ENCODE data around the gene OSBPL2. TPM values are rescaled to one million over a fixed set of nuclear protein-coding genes. Genes with fewer than 3 reads are reported as not detected.

The OSBPL2 gene
- total RNA-seq, 5 donors from 2014 or later (not counting 1 experiment from before 2014, with no cell fraction given), result 57.0 to 70.1 (median 63.0) TPM

GRCh38 chr20:62263396-62263795, 25.1 kb downstream of the OSBPL2 start:
- WGBS (ENCODE audit: insufficient coverage), result 94% methylated on average over 5 of the region's 14 CpGs
- no peaks in the 10 kb centered on the region for H3K4me1 ChIP-seq (ENCODE audit: control insufficient read depth in 1 of 2, extremely low read depth in 1 of 2, insufficient read depth in 2 of 2, low read length in 2 of 2)
- H3K9me3 ChIP-seq, result no peaks in the 10 kb centered on the region
- ATAC-seq (replicated peaks in 1 of 4) (no peak), DNase-seq (no peak)
- CTCF ChIA-PET, result no interaction called here
- H3K4me1 Mint-ChIP-seq, result no peaks in the 10 kb centered on the region
- no peak overlapping the region for H3K4me3 ChIP-seq (ENCODE audit: control insufficient read depth in 1 of 2, extremely low read depth in 1 of 2, low read length in 1 of 2)
- POLR2A ChIA-PET, result no interaction called here
- no peak overlapping the region for H3K4me3 Mint-ChIP-seq
- H3K36me3 Mint-ChIP-seq, result peaks cover 49% of the 10 kb centered on the region
- H3K36me3 ChIP-seq (ENCODE audit: control insufficient read depth in 2 of 2, extremely low read depth in 1 of 2, insufficient read depth in 1 of 2, low read length in 1 of 2), result peaks cover 36 to 82% of the 10 kb centered on the region in 2 donors
- H3K9me3 Mint-ChIP-seq, result no peaks in the 10 kb centered on the region
- no peaks in the 10 kb centered on the region for H3K27me3 ChIP-seq (replicated peaks in 1 of 2; ENCODE audit: control insufficient read depth in 2 of 2, extremely low read depth in 1 of 2, insufficient read depth in 2 of 2, low read length in 1 of 2)
- H3K27ac ChIP-seq (ENCODE audit: low read length), result no peak overlapping the region
- H3K27me3 Mint-ChIP-seq, result no peaks in the 10 kb centered on the region
- no peak overlapping the region for H3K27ac Mint-ChIP-seq

- CTCF ChIA-PET, result no interaction called here
- H3K27ac ChIP-seq (ENCODE audit: low read length), result no peak overlapping the region
- no peaks in the 10 kb centered on the region for H3K4me1 Mint-ChIP-seq
- H3K4me1 ChIP-seq (ENCODE audit: control insufficient read depth in 1 of 2, extremely low read depth in 1 of 2, insufficient read depth in 2 of 2, low read length in 2 of 2), result no peaks in the 10 kb centered on the region
- H3K27me3 ChIP-seq (replicated peaks in 1 of 2; ENCODE audit: control insufficient read depth in 2 of 2, extremely low read depth in 1 of 2, insufficient read depth in 2 of 2, low read length in 1 of 2), result no peaks in the 10 kb centered on the region
- DNase-seq (no peak), ATAC-seq (replicated peaks in 1 of 4) (no peak)
- no peaks in the 10 kb centered on the region for H3K9me3 ChIP-seq
- WGBS (ENCODE audit: insufficient coverage), result no CpG with 5 or more reads among the region's 1 CpG
- peaks cover 40 to 69% of the 10 kb centered on the region in 2 donors for H3K36me3 ChIP-seq (ENCODE audit: control insufficient read depth in 2 of 2, extremely low read depth in 1 of 2, insufficient read depth in 1 of 2, low read length in 1 of 2)
- H3K36me3 Mint-ChIP-seq, result peaks cover 43% of the 10 kb centered on the region
- H3K9me3 Mint-ChIP-seq, result no peaks in the 10 kb centered on the region
- no peak overlapping the region for H3K4me3 Mint-ChIP-seq
- H3K27ac Mint-ChIP-seq, result no peak overlapping the region
- no peak overlapping the region for H3K4me3 ChIP-seq (ENCODE audit: control insufficient read depth in 1 of 2, extremely low read depth in 1 of 2, low read length in 1 of 2)
- POLR2A ChIA-PET, result no interaction called here
- no peaks in the 10 kb centered on the region for H3K27me3 Mint-ChIP-seq
Observed at GRCh38 chr20:62265365-62265764, 27.0 kb downstream of the OSBPL2 start.

GRCh38 chr20:62266340-62266739, 28.0 kb downstream of the OSBPL2 start:
- Mint-ChIP-seq H3K36me3 (peaks cover 39% of the 10 kb centered on the region), H3K27me3 (no peaks in the 10 kb centered on the region), H3K27ac (no peak overlapping the region), H3K4me3 (no peak overlapping the region), H3K9me3 (no peaks in the 10 kb centered on the region), H3K4me1 (no peaks in the 10 kb centered on the region)
- Histone ChIP-seq H3K4me1 (ENCODE audit: control insufficient read depth in 1 of 2, extremely low read depth in 1 of 2, insufficient read depth in 2 of 2, low read length in 2 of 2) (no peaks in the 10 kb centered on the region), H3K36me3 (ENCODE audit: control insufficient read depth in 2 of 2, extremely low read depth in 1 of 2, insufficient read depth in 1 of 2, low read length in 1 of 2) (peaks cover 34 to 60% of the 10 kb centered on the region in 2 donors), H3K9me3 (no peaks in the 10 kb centered on the region), H3K27me3 (replicated peaks in 1 of 2; ENCODE audit: control insufficient read depth in 2 of 2, extremely low read depth in 1 of 2, insufficient read depth in 2 of 2, low read length in 1 of 2) (no peaks in the 10 kb centered on the region), H3K4me3 (ENCODE audit: control insufficient read depth in 1 of 2, extremely low read depth in 1 of 2, low read length in 1 of 2) (no peak overlapping the region), H3K27ac (ENCODE audit: low read length) (no peak overlapping the region)
- 98% methylated on average over 7 of the region's 10 CpGs for WGBS (ENCODE audit: insufficient coverage)
- DNase-seq (peak in 2 of 35 experiments; percentile 3 to 8), ATAC-seq (replicated peaks in 1 of 4) (no peak)
- ChIA-PET CTCF (no interaction called here), POLR2A (no interaction called here)

GRCh38 chr20:62266851-62267250, 28.5 kb downstream of the OSBPL2 start:
- peaks cover 34% of the 10 kb centered on the region for H3K36me3 Mint-ChIP-seq
- WGBS (ENCODE audit: insufficient coverage), result 95% methylated on average over 4 of the region's 13 CpGs

GRCh38 chr20:62267543-62267942, 29.2 kb downstream of the OSBPL2 start:
- Histone ChIP-seq H3K27ac (ENCODE audit: low read length) (no peak overlapping the region), H3K4me3 (ENCODE audit: control insufficient read depth in 1 of 2, extremely low read depth in 1 of 2, low read length in 1 of 2) (no peak overlapping the region), H3K4me1 (ENCODE audit: control insufficient read depth in 1 of 2, extremely low read depth in 1 of 2, insufficient read depth in 2 of 2, low read length in 2 of 2) (no peaks in the 10 kb centered on the region), H3K9me3 (no peaks in the 10 kb centered on the region), H3K36me3 (ENCODE audit: control insufficient read depth in 2 of 2, extremely low read depth in 1 of 2, insufficient read depth in 1 of 2, low read length in 1 of 2) (peaks cover 23 to 61% of the 10 kb centered on the region in 2 donors), H3K27me3 (replicated peaks in 1 of 2; ENCODE audit: control insufficient read depth in 2 of 2, extremely low read depth in 1 of 2, insufficient read depth in 2 of 2, low read length in 1 of 2) (no peaks in the 10 kb centered on the region)
- DNase-seq (no peak), ATAC-seq (replicated peaks in 1 of 4) (no peak)
- H3K9me3 Mint-ChIP-seq, result no peaks in the 10 kb centered on the region
- peaks cover 31% of the 10 kb centered on the region for H3K36me3 Mint-ChIP-seq
- H3K27me3 Mint-ChIP-seq, result no peaks in the 10 kb centered on the region
- no peak overlapping the region for H3K4me3 Mint-ChIP-seq
- H3K27ac Mint-ChIP-seq, result no peak overlapping the region
- 98% methylated on average over 5 of the region's 10 CpGs for WGBS (ENCODE audit: insufficient coverage)
- no peaks in the 10 kb centered on the region for H3K4me1 Mint-ChIP-seq
- CTCF ChIA-PET, result no interaction called here
- POLR2A ChIA-PET, result interaction anchor here in 1 of 2 donors (0.7 kb wide), 1 partner anchor 157 kb away, joined by 6 read pairs; no protein-coding TSS in a partner anchor

More at GRCh38 chr20:62266851-62267250, 28.5 kb downstream of the OSBPL2 start:
- Mint-ChIP-seq H3K9me3 (no peaks in the 10 kb centered on the region), H3K27ac (peak overlapping the region in 1 of 2 donors; percentile 44), H3K27me3 (no peaks in the 10 kb centered on the region), H3K4me1 (no peaks in the 10 kb centered on the region), H3K4me3 (no peak overlapping the region)
- POLR2A ChIA-PET, result no interaction called here
- Histone ChIP-seq H3K9me3 (no peaks in the 10 kb centered on the region), H3K36me3 (ENCODE audit: control insufficient read depth in 2 of 2, extremely low read depth in 1 of 2, insufficient read depth in 1 of 2, low read length in 1 of 2) (peaks cover 29 to 61% of the 10 kb centered on the region in 2 donors), H3K4me1 (ENCODE audit: control insufficient read depth in 1 of 2, extremely low read depth in 1 of 2, insufficient read depth in 2 of 2, low read length in 2 of 2) (no peaks in the 10 kb centered on the region), H3K27ac (ENCODE audit: low read length) (no peak overlapping the region), H3K27me3 (replicated peaks in 1 of 2; ENCODE audit: control insufficient read depth in 2 of 2, extremely low read depth in 1 of 2, insufficient read depth in 2 of 2, low read length in 1 of 2) (no peaks in the 10 kb centered on the region), H3K4me3 (ENCODE audit: control insufficient read depth in 1 of 2, extremely low read depth in 1 of 2, low read length in 1 of 2) (no peak overlapping the region)
- DNase-seq (no peak), ATAC-seq (replicated peaks in 1 of 4) (no peak)
- CTCF ChIA-PET, result no interaction called here

GRCh38 chr20:62268228-62268900, 30.0 kb downstream of the OSBPL2 start:
- Histone ChIP-seq H3K36me3 (ENCODE audit: control insufficient read depth in 2 of 2, extremely low read depth in 1 of 2, insufficient read depth in 1 of 2, low read length in 1 of 2) (peaks cover 21 to 61% of the 10 kb centered on the region in 2 donors), H3K27me3 (replicated peaks in 1 of 2; ENCODE audit: control insufficient read depth in 2 of 2, extremely low read depth in 1 of 2, insufficient read depth in 2 of 2, low read length in 1 of 2) (no peaks in the 10 kb centered on the region), H3K4me3 (ENCODE audit: control insufficient read depth in 1 of 2, extremely low read depth in 1 of 2, low read length in 1 of 2) (no peak overlapping the region), H3K4me1 (ENCODE audit: control insufficient read depth in 1 of 2, extremely low read depth in 1 of 2, insufficient read depth in 2 of 2, low read length in 2 of 2) (no peaks in the 10 kb centered on the region), H3K27ac (ENCODE audit: low read length) (no peak overlapping the region), H3K9me3 (no peaks in the 10 kb centered on the region)
- Mint-ChIP-seq H3K9me3 (no peaks in the 10 kb centered on the region), H3K36me3 (peaks cover 36% of the 10 kb centered on the region), H3K4me3 (no peak overlapping the region), H3K27ac (no peak overlapping the region), H3K4me1 (no peaks in the 10 kb centered on the region), H3K27me3 (no peaks in the 10 kb centered on the region)
- ChIA-PET POLR2A (no interaction called here), CTCF (no interaction called here)
- ATAC-seq (replicated peaks in 1 of 4) (no peak), DNase-seq (no peak)
- 93% methylated on average over 4 of the region's 7 CpGs for WGBS (ENCODE audit: insufficient coverage)
